Mesendoderm (in vitro differentiated cells): Measurements from ENCODE around the gene NDRG2.

ENCODE experiments used
- DNase-seq: peaks from one replicate; pipeline ENCODE4 v3.0.0; 2013
- H2AK5ac ChIP-seq: 2 replicates; pipeline ENCODE4 v1.6.1; 2013; ENCODE audit warnings: low read length, inconsistent platforms
- H2BK120ac ChIP-seq: 2 replicates; pipeline ENCODE4 v1.6.1; 2013; ENCODE audit warnings: low read depth, mild to moderate bottlenecking, low read length, moderate library complexity, mixed read lengths
- H2BK15ac ChIP-seq: replicated peaks from 2 replicates; pipeline ENCODE4 v1.6.1; 2013; ENCODE audit warnings: low read depth, mild to moderate bottlenecking, moderate library complexity
- H2BK5ac ChIP-seq: 2 replicates; pipeline ENCODE4 v1.6.1; 2013; ENCODE audit warnings: low read length, inconsistent platforms
- H3K18ac ChIP-seq: 2 replicates; pipeline ENCODE4 v1.6.1; 2013; ENCODE audit warnings: mild to moderate bottlenecking, low read length, mixed read lengths
- H3K23ac ChIP-seq: one replicate; pipeline ENCODE4 v1.6.1; 2013; ENCODE audit warnings: low read length
- H3K27ac ChIP-seq: 2 replicates; pipeline ENCODE4 v1.5.1; 2013; ENCODE audit warnings: low read depth, mild to moderate bottlenecking, inconsistent platforms, low read length, moderate library complexity
- H3K27me3 ChIP-seq: 2 replicates; pipeline ENCODE4 v1.6.1; 2013; ENCODE audit warnings: low read length, control low read depth, mild to moderate bottlenecking, inconsistent platforms; ENCODE audit not compliant: insufficient read depth, poor library complexity
- H3K36me3 ChIP-seq: 2 replicates; pipeline ENCODE4 v1.6.1; 2013; ENCODE audit warnings: low read length, inconsistent platforms; ENCODE audit not compliant: control insufficient read depth, insufficient read depth
- H3K4ac ChIP-seq: one replicate; pipeline ENCODE4 v1.6.1; 2013; ENCODE audit warnings: low read depth, mild to moderate bottlenecking, low read length, moderate library complexity
- H3K4me1 ChIP-seq: 2 replicates; pipeline ENCODE4 v1.6.1; 2013; ENCODE audit warnings: low read depth, low read length, inconsistent platforms; ENCODE audit not compliant: control insufficient read depth
- H3K4me2 ChIP-seq: 2 replicates; pipeline ENCODE4 v1.6.1; 2013; ENCODE audit warnings: low read length
- H3K4me3 ChIP-seq: 2 replicates; pipeline ENCODE4 v1.5.1; 2013; ENCODE audit warnings: mild to moderate bottlenecking, low read length
- H3K56ac ChIP-seq: one replicate; pipeline ENCODE4 v1.6.1; 2013; ENCODE audit warnings: low read length
- H3K79me1 ChIP-seq: 2 replicates; pipeline ENCODE4 v1.6.1; 2013; ENCODE audit warnings: low read length, inconsistent platforms
- H3K79me2 ChIP-seq: 2 replicates; pipeline ENCODE4 v1.6.1; 2013; ENCODE audit warnings: mild to moderate bottlenecking, low read length; ENCODE audit not compliant: control insufficient read depth, insufficient read depth
- H3K9ac ChIP-seq: 2 replicates; pipeline ENCODE4 v1.6.1; 2013; ENCODE audit warnings: low read length, inconsistent platforms
- H4K5ac ChIP-seq: one replicate; pipeline ENCODE4 v1.6.1; 2013; ENCODE audit warnings: low read length
- H4K8ac ChIP-seq: one replicate; pipeline ENCODE4 v1.6.1; 2013; ENCODE audit warnings: low read depth, mild to moderate bottlenecking, control low read depth, low read length, moderate library complexity
- WGBS: extraction: QIAGEN DNeasy Blood & Tissue Kit; methylation state at CpG from one replicate; pipeline ENCODE4 v1.1.7; 2013; ENCODE audit warnings: low lambda C conversion rate, missing lambda C conversion rate; ENCODE audit not compliant: insufficient coverage; ENCODE audit errors: extremely low coverage; 5-methylcytosine and 5-hydroxymethylcytosine counted together

NDRG2 gene

DNA sequence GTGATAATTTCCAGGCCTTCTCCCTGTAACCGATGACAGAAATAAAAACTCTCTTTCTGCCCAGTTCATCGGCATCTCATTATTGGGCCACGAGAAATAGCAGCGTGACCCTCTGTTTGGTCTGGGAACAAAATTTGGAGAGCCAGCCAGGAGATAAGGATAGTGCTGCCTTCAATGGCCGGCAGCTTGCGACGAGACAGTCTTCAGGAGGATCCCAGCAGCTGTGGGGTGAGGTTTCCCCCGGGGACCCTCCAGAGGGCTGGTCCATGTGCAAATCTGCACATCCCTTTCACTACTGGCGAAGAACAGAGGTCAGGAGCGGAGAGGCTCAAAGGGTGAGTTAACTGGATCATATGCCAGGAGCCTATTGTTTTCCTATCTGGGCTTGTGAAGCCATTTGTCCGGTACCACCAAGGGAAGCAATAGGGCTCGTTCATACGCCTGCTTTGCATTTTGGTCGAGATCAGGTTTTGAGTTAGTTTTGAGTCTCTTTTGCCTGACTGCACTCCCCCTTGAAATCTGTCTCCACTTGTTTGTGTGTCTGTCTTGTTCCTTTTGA is 21.0 kb downstream of the NDRG2 start:
- Histone ChIP-seq H4K5ac (no peak overlapping the region), H3K36me3 (no peaks in the 10 kb centered on the region), H2BK15ac (no peak overlapping the region), H3K56ac (no peak overlapping the region), H3K79me1 (no peaks in the 10 kb centered on the region), H3K4me3 (no peak overlapping the region), H3K9ac (no peak overlapping the region), H2AK5ac (no peak overlapping the region), H3K4me2 (no peak overlapping the region), H3K4ac (no peak overlapping the region), H3K27me3 (no peaks in the 10 kb centered on the region), H3K79me2 (no peaks in the 10 kb centered on the region), H3K27ac (no peak overlapping the region), H3K18ac (no peak overlapping the region), H2BK120ac (no peak overlapping the region), H4K8ac (no peak overlapping the region), H3K4me1 (peaks cover 5% of the 10 kb centered on the region), H2BK5ac (no peak overlapping the region), H3K23ac (no peak overlapping the region)
- WGBS = no CpG with 5 or more reads among the region's 14 CpGs
- no peak for DNase-seq

DNA sequence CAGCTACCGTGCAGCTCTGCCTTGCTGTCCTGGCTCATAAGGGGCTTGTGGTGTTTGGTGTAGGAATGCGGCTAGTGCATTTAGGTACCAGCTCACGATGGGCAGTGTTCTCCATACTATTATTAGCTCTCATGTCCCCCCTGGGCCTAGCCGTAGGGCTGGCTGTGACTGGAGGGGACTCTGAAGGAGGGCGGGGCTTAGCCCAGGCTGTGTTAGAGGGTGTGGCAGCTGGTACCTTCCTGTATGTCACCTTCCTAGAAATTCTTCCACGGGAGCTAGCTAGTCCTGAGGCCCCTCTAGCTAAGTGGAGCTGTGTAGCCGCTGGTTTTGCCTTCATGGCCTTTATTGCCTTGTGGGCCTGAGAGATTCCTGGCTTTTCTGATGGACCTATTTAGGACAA is 23.6 kb downstream of the NDRG2 start:
- Histone ChIP-seq H3K27me3 (no peaks in the 10 kb centered on the region), H3K27ac (no peak overlapping the region), H3K23ac (no peak overlapping the region), H3K4me1 (peaks cover 8% of the 10 kb centered on the region), H2BK120ac (no peak overlapping the region), H3K79me2 (no peaks in the 10 kb centered on the region), H3K18ac (no peak overlapping the region), H3K36me3 (peaks cover 1% of the 10 kb centered on the region), H2BK15ac (no peak overlapping the region), H3K4me2 (no peak overlapping the region), H2AK5ac (no peak overlapping the region), H4K5ac (no peak overlapping the region), H3K9ac (no peak overlapping the region), H4K8ac (no peak overlapping the region), H3K79me1 (no peaks in the 10 kb centered on the region), H2BK5ac (no peak overlapping the region), H3K4me3 (no peak overlapping the region), H3K56ac (peak overlapping the region; percentile 2), H3K4ac (no peak overlapping the region)
- WGBS = no CpG with 5 or more reads among the region's 7 CpGs
- no peak for DNase-seq

DNA sequence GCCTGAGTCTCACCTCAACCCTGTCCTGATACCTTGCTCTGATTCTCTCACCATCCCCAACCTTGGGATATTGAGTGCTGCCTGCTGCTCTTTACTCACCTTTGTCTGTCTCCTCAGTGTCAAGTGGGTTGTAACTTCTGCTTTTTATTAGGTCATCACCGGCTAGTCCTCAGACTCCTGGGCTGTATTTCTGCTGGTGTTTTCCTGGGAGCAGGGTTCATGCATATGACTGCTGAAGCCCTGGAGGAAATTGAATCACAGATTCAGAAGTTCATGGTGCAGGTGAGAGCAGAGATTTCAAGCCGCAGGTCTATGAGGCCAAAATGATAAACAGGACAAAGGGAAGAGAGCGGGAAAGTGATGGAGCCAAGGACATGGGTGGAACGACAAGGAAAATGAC is 25.3 kb downstream of the NDRG2 start:
- Histone ChIP-seq H2BK120ac (no peak overlapping the region), H3K27ac (no peak overlapping the region), H3K4me2 (no peak overlapping the region), H3K79me1 (no peaks in the 10 kb centered on the region), H3K9ac (peak overlapping the region; percentile 32), H4K5ac (no peak overlapping the region), H2BK5ac (no peak overlapping the region), H3K23ac (no peak overlapping the region), H3K4me1 (peaks cover 8% of the 10 kb centered on the region), H3K4ac (no peak overlapping the region), H4K8ac (no peak overlapping the region), H2AK5ac (no peak overlapping the region), H3K27me3 (no peaks in the 10 kb centered on the region), H3K36me3 (peaks cover 7% of the 10 kb centered on the region), H3K4me3 (no peak overlapping the region), H3K18ac (no peak overlapping the region), H3K56ac (no peak overlapping the region), H3K79me2 (no peaks in the 10 kb centered on the region), H2BK15ac (no peak overlapping the region)
- no CpG with 5 or more reads among the region's 4 CpGs for WGBS
- DNase-seq = no peak

DNA sequence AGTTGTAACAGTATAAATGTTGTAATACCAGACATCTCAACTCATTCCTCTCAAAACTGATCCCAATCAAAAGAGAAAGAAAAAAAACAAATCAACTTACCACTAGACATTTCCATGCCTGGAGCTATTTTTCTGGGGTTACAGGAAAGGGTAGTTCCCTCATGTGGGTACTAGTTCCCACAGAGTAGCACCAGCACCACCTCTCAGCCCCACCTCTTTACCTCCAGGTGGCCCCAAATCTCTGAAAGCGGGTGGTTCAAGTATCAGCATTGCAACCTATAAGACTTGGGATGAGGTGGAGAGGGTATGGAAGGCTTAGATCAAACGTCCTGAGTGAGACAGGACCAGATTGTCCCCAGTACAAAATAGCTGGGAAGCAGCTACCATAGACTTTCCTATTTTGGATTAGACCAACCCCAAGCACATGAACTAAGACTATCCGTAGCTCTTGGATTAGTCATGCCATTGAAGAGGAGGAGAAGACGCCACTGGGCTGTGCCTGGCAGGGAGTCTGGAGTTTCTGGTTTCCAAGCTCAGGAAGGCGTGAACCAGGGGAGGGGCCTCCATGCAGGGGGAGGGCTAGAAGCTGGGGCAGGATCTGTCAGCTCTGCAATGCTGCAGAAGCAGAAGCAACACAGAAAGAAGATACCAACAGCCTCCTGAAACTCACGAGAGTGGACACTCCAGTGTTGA is 26.0 kb downstream of the NDRG2 start, which contains the start of gene SLC39A2:
TSS of gene SLC39A2 (plus strand) at position 620 of the 693 bp plus-strand sequence. CDS start 154 bp downstream, outside the sequence.
- no CpG with 5 or more reads among the region's 6 CpGs for WGBS
- no peak within 1 kb of the TSS for H3K27ac ChIP-seq

DNA sequence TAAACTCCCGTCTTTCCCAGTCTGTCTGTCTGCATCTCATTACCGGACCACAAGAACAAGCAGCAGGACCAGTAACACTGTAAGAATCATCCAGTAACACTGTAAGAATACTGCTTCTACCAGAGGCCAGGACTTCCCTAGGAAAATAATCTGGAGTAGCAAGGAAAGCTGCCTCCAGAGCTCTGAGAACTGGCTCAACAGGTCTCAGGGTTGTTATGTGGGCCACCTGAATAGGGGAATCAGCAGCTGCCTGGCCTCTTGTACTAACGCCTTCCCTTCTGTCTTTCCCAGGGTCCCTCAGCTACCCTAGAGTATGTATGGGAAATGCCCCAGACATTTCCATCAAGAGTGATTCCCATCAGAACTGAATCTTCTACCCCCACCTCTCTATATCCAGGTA is 26.7 kb downstream of the NDRG2 start:
- Histone ChIP-seq H3K79me2 (no peaks in the 10 kb centered on the region), H2BK15ac (no peak overlapping the region), H2AK5ac (no peak overlapping the region), H3K18ac (no peak overlapping the region), H3K27ac (no peak overlapping the region), H3K27me3 (no peaks in the 10 kb centered on the region), H3K9ac (no peak overlapping the region), H4K8ac (no peak overlapping the region), H3K4me3 (no peak overlapping the region), H4K5ac (no peak overlapping the region), H2BK120ac (no peak overlapping the region), H3K4ac (no peak overlapping the region), H3K23ac (no peak overlapping the region), H3K4me1 (peaks cover 8% of the 10 kb centered on the region), H3K56ac (no peak overlapping the region), H3K4me2 (no peak overlapping the region), H3K36me3 (peaks cover 8% of the 10 kb centered on the region), H2BK5ac (no peak overlapping the region), H3K79me1 (no peaks in the 10 kb centered on the region)
- DNase-seq = peak; percentile 27
- no CpG with 5 or more reads among the region's 3 CpGs for whole genome bisulfite sequencing

More for the DNA sequence above, 26.0 kb downstream of the NDRG2 start, which contains the start of gene SLC39A2:
- Histone ChIP-seq H2BK15ac (no peak within 1 kb of the TSS), H3K79me1 (no peaks in the 10 kb centered on the region), H3K9ac (peak within 1 kb of the TSS; percentile 32), H2BK120ac (no peak within 1 kb of the TSS), H3K4ac (no peak within 1 kb of the TSS), H4K8ac (no peak within 1 kb of the TSS), H3K23ac (no peak within 1 kb of the TSS), H2BK5ac (no peak within 1 kb of the TSS), H3K27me3 (no peaks in the 10 kb centered on the region), H3K4me2 (no peak within 1 kb of the TSS), H2AK5ac (no peak within 1 kb of the TSS), H3K4me3 (no peak within 1 kb of the TSS), H4K5ac (no peak within 1 kb of the TSS), H3K18ac (no peak within 1 kb of the TSS), H3K56ac (no peak within 1 kb of the TSS), H3K79me2 (no peaks in the 10 kb centered on the region), H3K36me3 (peaks cover 8% of the 10 kb centered on the region), H3K4me1 (peaks cover 8% of the 10 kb centered on the region)
- DNase-seq = peak; percentile 90
